ENCODE data around the gene HOXB4. TPM values are rescaled to one million over a fixed set of nuclear protein-coding genes. Genes with fewer than 3 reads are reported as not detected.

Gene HOXB4
- total RNA-seq, 4 donors from 2014 or later: 0.98 to 2.8 (median 2.0) TPM

GRCh38 chr17:48547808-48548522 is 30.2 kb downstream of the HOXB4 start:
- TF ChIP-seq CTCF (IDR thresholded peaks at IDR 0.05; ENCODE audit: low read depth): no peak

- TF ChIP-seq CTCF (IDR thresholded peaks at IDR 0.05; ENCODE audit: low read depth): no peak
These were observed 31.0 kb downstream of the HOXB4 start for GRCh38 chr17:48546924-48547807.

- TF ChIP-seq CTCF (IDR thresholded peaks at IDR 0.05; ENCODE audit: low read depth): no peak
These were observed 31.8 kb downstream of the HOXB4 start for GRCh38 chr17:48546137-48546923.

GRCh38 chr17:48545539-48545938 is 32.6 kb downstream of the HOXB4 start:
- no peak for TF ChIP-seq CTCF (IDR thresholded peaks at IDR 0.05; ENCODE audit: low read depth)

- TF ChIP-seq CTCF (IDR thresholded peaks at IDR 0.05; ENCODE audit: low read depth): no peak
These were observed 33.2 kb downstream of the HOXB4 start, which contains the start of gene HOXB2 for GRCh38 chr17:48545022-48545375. TSS of gene HOXB2 (minus strand) at chr17:48545109. CDS start at chr17:48544911, 198 bp downstream.

- no peak for TF ChIP-seq CTCF (IDR thresholded peaks at IDR 0.05; ENCODE audit: low read depth)
These were observed 33.7 kb downstream of the HOXB4 start for GRCh38 chr17:48544349-48545021.
